Upper lobe of right lung (tissue), 1 donor: ENCODE results near the gene SUSD2. TPM values are rescaled to one million over a fixed set of nuclear protein-coding genes. Genes with fewer than 3 reads are reported as not detected.

ENCODE experiments used
- ATAC-seq: fragments of 200-7000 bp; cut with Tn5 transposase; one replicate; pipeline ENCODE4 v1.9.1; 2020; ENCODE audit warnings: mild to moderate bottlenecking, moderate library complexity
- DNase-seq: peaks from one replicate; pipeline ENCODE4 v3.0.0-alpha.2; 2020
- H3K27ac ChIP-seq: fragments of 200-600 bp; one replicate; pipeline ENCODE4 v1.8.0; 2022
- H3K27me3 ChIP-seq: fragments of 200-600 bp; one replicate; pipeline ENCODE4 v1.8.0; 2022; ENCODE audit warnings: mild to moderate bottlenecking
- H3K36me3 ChIP-seq: fragments of 200-600 bp; one replicate; pipeline ENCODE4 v1.8.0; 2022
- H3K4me1 ChIP-seq: fragments of 200-600 bp; one replicate; pipeline ENCODE4 v1.8.0; 2022
- H3K4me3 ChIP-seq: fragments of 200-600 bp; one replicate; pipeline ENCODE4 v1.8.0; 2022; ENCODE audit warnings: mild to moderate bottlenecking
- H3K9me3 ChIP-seq: fragments of 200-600 bp; one replicate; pipeline ENCODE4 v1.8.0; 2022
- CTCF ChIP-seq: fragments of 200-600 bp; IDR thresholded peaks from one replicate; pipeline ENCODE4 v1.8.0; 2022; ENCODE audit warnings: antibody characterized with exemption
- intact Hi-C: fragments of 100-400 bp; cut with DNase I; formaldehyde crosslinking; loops from one replicate; pipeline ENCODE4 v1.11.0; 2022
- total RNA-seq: library from RNA; stranded (reverse); fragmentation: NEBNext Ultra II Directional; extraction: Animal tissue kit (Norgen Biotek cat#: 25700); gene quantifications from one replicate; pipeline ENCODE4 v1.2.1, GENCODE V29; 2021
- donor health status: DM: no; HTN: yes; CAD: no; lungs with severe emphysema.

Gene SUSD2
- total RNA-seq, 1 donor from 2014 or later = 277 TPM

GRCh38 chr22:24159650-24160049, 21.6 kb upstream of the SUSD2 start:
- H3K27ac ChIP-seq = peak overlapping the region; percentile 25
- H3K4me1 ChIP-seq = peaks cover 52% of the 10 kb centered on the region
- H3K4me3 ChIP-seq = no peak overlapping the region
- DNase-seq (no peak), ATAC-seq (no peak)
- peaks cover 11% of the 10 kb centered on the region for H3K36me3 ChIP-seq
- intact Hi-C loops = no loop called here
- no peaks in the 10 kb centered on the region for H3K27me3 ChIP-seq
- H3K9me3 ChIP-seq = no peaks in the 10 kb centered on the region
- no peak for TF ChIP-seq CTCF

- DNase-seq (no peak), ATAC-seq (no peak)
- Histone ChIP-seq H3K4me1 (peaks cover 44% of the 10 kb centered on the region), H3K9me3 (no peaks in the 10 kb centered on the region), H3K27ac (no peak overlapping the region), H3K4me3 (no peak overlapping the region), H3K36me3 (peaks cover 20% of the 10 kb centered on the region), H3K27me3 (no peaks in the 10 kb centered on the region)
- intact Hi-C loops = no loop called here
- TF ChIP-seq CTCF = no peak
Observed at GRCh38 chr22:24160546-24160945, 20.7 kb upstream of the SUSD2 start.

- no peaks in the 10 kb centered on the region for H3K27me3 ChIP-seq
- H3K36me3 ChIP-seq = peaks cover 29% of the 10 kb centered on the region
- ATAC-seq (no peak), DNase-seq (no peak)
- no peak overlapping the region for H3K27ac ChIP-seq
- no peaks in the 10 kb centered on the region for H3K9me3 ChIP-seq
- intact Hi-C loops = no loop called here
- no peak overlapping the region for H3K4me3 ChIP-seq
- TF ChIP-seq CTCF = no peak
- peaks cover 43% of the 10 kb centered on the region for H3K4me1 ChIP-seq
Observed at GRCh38 chr22:24161485-24161884, 19.8 kb upstream of the SUSD2 start.

GRCh38 chr22:24161909-24162308, 19.4 kb upstream of the SUSD2 start:
- Histone ChIP-seq H3K4me1 (peaks cover 43% of the 10 kb centered on the region), H3K9me3 (no peaks in the 10 kb centered on the region), H3K36me3 (peaks cover 33% of the 10 kb centered on the region), H3K4me3 (no peak overlapping the region), H3K27me3 (no peaks in the 10 kb centered on the region), H3K27ac (no peak overlapping the region)
- intact Hi-C loops = no loop called here
- ATAC-seq (no peak), DNase-seq (no peak)
- TF ChIP-seq CTCF = no peak

GRCh38 chr22:24162436-24162835, 18.9 kb upstream of the SUSD2 start:
- no peaks in the 10 kb centered on the region for H3K27me3 ChIP-seq
- H3K36me3 ChIP-seq = peaks cover 38% of the 10 kb centered on the region
- TF ChIP-seq CTCF = no peak
- intact Hi-C loops = no loop called here
- no peak overlapping the region for H3K4me3 ChIP-seq
- H3K9me3 ChIP-seq = no peaks in the 10 kb centered on the region
- peaks cover 42% of the 10 kb centered on the region for H3K4me1 ChIP-seq
- H3K27ac ChIP-seq = no peak overlapping the region
- DNase-seq (no peak), ATAC-seq (no peak)

- DNase-seq (no peak), ATAC-seq (no peak)
- Histone ChIP-seq H3K36me3 (peaks cover 57% of the 10 kb centered on the region), H3K27ac (no peak overlapping the region), H3K4me1 (peaks cover 25% of the 10 kb centered on the region), H3K4me3 (no peak overlapping the region), H3K9me3 (no peaks in the 10 kb centered on the region), H3K27me3 (no peaks in the 10 kb centered on the region)
- TF ChIP-seq CTCF = no peak
- intact Hi-C loops = no loop called here
Observed at GRCh38 chr22:24164243-24164642, 17.0 kb upstream of the SUSD2 start.
